GM19397 (cell line): Measurements from ENCODE around the gene TCP11L2.

Experiments
- ATAC-seq: cut with Tn5 transposase; IDR thresholded peaks from one replicate; pipeline ENCODE4 v1.9.1; 2021; ENCODE audit warnings: mild to moderate bottlenecking, moderate library complexity; ENCODE audit not compliant: unreplicated experiment

TCP11L2 gene

GRCh38 chr12:106302401-106303201 lies at the start of gene TCP11L2:
Gene TCP11L2, plus strand, starts transcription at chr12:106302733. Its CDS starts 8,343 bp downstream, at chr12:106311076.
- ATAC-seq = peak; percentile 71

- ATAC-seq = no peak
These were observed 47.8 kb upstream of the TCP11L2 start for GRCh38 chr12:106254724-106255123.

GRCh38 chr12:106255493-106255892 lies 47.0 kb upstream of the TCP11L2 start:
- no peak for ATAC-seq

- no peak for ATAC-seq
These were observed 46.6 kb upstream of the TCP11L2 start for GRCh38 chr12:106255952-106256351.

GRCh38 chr12:106256524-106256923 lies 46.0 kb upstream of the TCP11L2 start:
- no peak for ATAC-seq

- no peak for ATAC-seq
These were observed 44.3 kb upstream of the TCP11L2 start for GRCh38 chr12:106258226-106258625.

GRCh38 chr12:106258935-106259334 lies 43.6 kb upstream of the TCP11L2 start:
- no peak for ATAC-seq

- ATAC-seq = no peak
These were observed 37.4 kb upstream of the TCP11L2 start for GRCh38 chr12:106265116-106265515.

- ATAC-seq = no peak
These were observed 35.0 kb upstream of the TCP11L2 start for GRCh38 chr12:106267535-106267934.

GRCh38 chr12:106269150-106269771 lies 33.3 kb upstream of the TCP11L2 start:
- no peak for ATAC-seq

GRCh38 chr12:106271575-106272505 lies 30.7 kb upstream of the TCP11L2 start:
- ATAC-seq = no peak

GRCh38 chr12:106273491-106273890 lies 29.0 kb upstream of the TCP11L2 start:
- no peak for ATAC-seq

GRCh38 chr12:106274012-106274411 lies 28.5 kb upstream of the TCP11L2 start:
- ATAC-seq = no peak

- ATAC-seq = no peak
These were observed 27.9 kb upstream of the TCP11L2 start for GRCh38 chr12:106274575-106275121.

GRCh38 chr12:106275458-106275857 lies 27.1 kb upstream of the TCP11L2 start:
- no peak for ATAC-seq

GRCh38 chr12:106276032-106276740 lies 26.3 kb upstream of the TCP11L2 start:
- ATAC-seq = peak; percentile 75

- ATAC-seq = no peak
These were observed 22.4 kb upstream of the TCP11L2 start for GRCh38 chr12:106280106-106280505.

- no peak for ATAC-seq
These were observed 21.3 kb upstream of the TCP11L2 start for GRCh38 chr12:106281056-106281782.

- ATAC-seq = no peak
These were observed 20.7 kb upstream of the TCP11L2 start for GRCh38 chr12:106281804-106282203.
